ENCODE data around the gene TTLL4.
"Not testable (repeated sequence)": the region's sequence is repeated elsewhere in the genome, so short reads cannot be mapped to it uniquely, and the experiment has no call there.

TTLL4 gene

DNA sequence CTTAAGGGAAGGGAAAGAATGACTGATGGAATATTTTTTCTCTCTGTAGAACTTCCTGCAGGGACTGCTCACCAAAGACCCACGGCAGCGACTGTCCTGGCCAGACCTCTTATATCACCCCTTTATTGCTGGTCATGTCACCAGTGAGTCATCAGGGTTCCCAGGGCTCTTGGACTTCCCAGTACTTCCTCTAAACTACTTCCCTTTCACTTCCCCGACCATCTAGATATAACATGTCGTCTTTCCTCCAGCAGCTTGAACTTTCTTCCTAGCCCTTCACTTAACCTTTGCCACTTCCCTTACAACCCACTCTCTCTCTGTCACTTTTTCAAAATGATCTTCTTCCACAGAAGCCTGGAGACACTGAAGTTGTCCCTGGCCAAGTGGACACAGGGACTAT, 31.5 kb upstream of the TTLL4 start:
- no peak overlapping the region for H3K4me3 ChIP-seq
- H3K36me3 ChIP-seq (ENCODE audit: insufficient read depth, low read length): no peaks in the 10 kb centered on the region
- H3K9ac ChIP-seq (ENCODE audit: insufficient read length): no peak overlapping the region
- no peak for TF ChIP-seq POLR2AphosphoS5 (IDR thresholded peaks at IDR 0.05; ENCODE audit: borderline replicate concordance, low read depth, low read length)
- no peak for TF ChIP-seq FOXP2 (optimal IDR thresholded peaks at IDR 0.05; ENCODE audit: control extremely low read depth, extremely low read length, insufficient read depth)
- TF ChIP-seq EZH2 (IDR thresholded peaks at IDR 0.05): no peak
- no peaks in the 10 kb centered on the region for H3K9me3 ChIP-seq (ENCODE audit: low read depth, low read length)
- DNase-seq (ENCODE audit: low read depth, low spot score): no peak
- no peak overlapping the region for H3K27ac ChIP-seq

DNA sequence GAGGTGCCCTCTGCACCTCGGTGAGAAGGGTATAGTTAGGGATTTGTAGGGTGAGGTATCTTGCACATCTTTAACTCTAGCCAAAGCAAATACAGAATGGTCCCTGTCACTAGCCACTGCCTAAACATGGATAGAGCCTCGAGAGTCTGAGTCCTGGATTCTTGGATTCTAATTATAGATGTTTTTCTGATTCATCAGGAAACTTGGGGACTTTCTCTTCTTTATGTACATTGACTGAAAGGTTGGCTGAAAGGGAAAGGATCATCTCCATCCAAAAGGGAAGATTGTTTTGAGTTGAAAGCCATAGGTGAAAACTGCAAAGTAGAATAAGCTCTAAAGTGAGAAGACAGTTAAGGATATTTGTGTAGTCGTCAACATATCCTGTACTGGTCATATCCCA, 30.6 kb upstream of the TTLL4 start:
- Histone ChIP-seq H3K36me3 (ENCODE audit: insufficient read depth, low read length) (no peaks in the 10 kb centered on the region), H3K4me3 (no peak overlapping the region), H3K9ac (ENCODE audit: insufficient read length) (no peak overlapping the region), H3K27ac (no peak overlapping the region), H3K9me3 (ENCODE audit: low read depth, low read length) (no peaks in the 10 kb centered on the region)
- DNase-seq (ENCODE audit: low read depth, low spot score): no peak
- no peak for TF ChIP-seq FOXP2 (optimal IDR thresholded peaks at IDR 0.05; ENCODE audit: control extremely low read depth, extremely low read length, insufficient read depth)
- no peak for TF ChIP-seq EZH2 (IDR thresholded peaks at IDR 0.05)
- no peak for TF ChIP-seq POLR2AphosphoS5 (IDR thresholded peaks at IDR 0.05; ENCODE audit: borderline replicate concordance, low read depth, low read length)

DNA sequence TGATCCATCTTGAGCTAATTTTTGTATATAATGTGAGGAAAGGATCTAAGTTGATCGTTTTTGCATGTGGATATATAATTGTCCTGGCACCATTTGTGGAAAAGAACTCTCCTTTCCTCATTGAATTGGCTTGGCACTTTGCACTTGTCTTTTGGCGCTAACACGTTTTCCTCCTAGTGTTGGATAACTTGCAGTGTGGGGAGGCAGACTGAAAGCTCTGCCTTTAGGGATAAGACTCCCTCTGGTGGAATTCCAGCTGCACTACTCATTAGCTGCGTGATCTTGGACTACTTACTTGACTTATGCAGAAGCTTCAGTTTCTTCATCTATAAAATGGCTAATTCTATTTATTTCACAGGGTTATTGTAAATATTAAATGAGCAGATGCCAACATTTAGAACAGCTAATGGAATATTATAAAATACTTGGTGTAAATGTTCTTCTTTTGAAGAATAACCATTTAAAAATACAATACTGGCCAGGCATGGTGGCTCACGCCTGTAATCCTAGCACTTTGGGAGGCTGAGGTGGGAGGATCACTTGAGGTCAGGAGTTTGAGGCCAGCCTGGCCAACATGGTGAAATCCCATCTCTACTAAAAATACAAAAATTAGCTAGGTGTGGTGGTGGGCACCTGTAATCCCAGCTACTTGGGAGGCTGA, 23.1 kb upstream of the TTLL4 start:
- H3K9ac ChIP-seq (ENCODE audit: insufficient read length); H3K4me3 ChIP-seq; H3K9me3 ChIP-seq (ENCODE audit: low read depth, low read length); H3K27ac ChIP-seq; H3K36me3 ChIP-seq (ENCODE audit: insufficient read depth, low read length): not testable (repeated sequence)
- peak; percentile 63 for DNase-seq (ENCODE audit: low read depth, low spot score)

GRCh38 chr2:218691234-218691633, 19.4 kb upstream of the TTLL4 start:
- TF ChIP-seq POLR2AphosphoS5 (IDR thresholded peaks at IDR 0.05; ENCODE audit: borderline replicate concordance, low read depth, low read length): no peak
- TF ChIP-seq FOXP2 (optimal IDR thresholded peaks at IDR 0.05; ENCODE audit: control extremely low read depth, extremely low read length, insufficient read depth): no peak
- no peak for TF ChIP-seq EZH2 (IDR thresholded peaks at IDR 0.05)
- Histone ChIP-seq H3K4me3 (no peak overlapping the region), H3K27ac (no peak overlapping the region), H3K9ac (ENCODE audit: insufficient read length) (no peak overlapping the region), H3K9me3 (ENCODE audit: low read depth, low read length) (no peaks in the 10 kb centered on the region), H3K36me3 (ENCODE audit: insufficient read depth, low read length) (no peaks in the 10 kb centered on the region)
- no peak for DNase-seq (ENCODE audit: low read depth, low spot score)

- no peaks in the 10 kb centered on the region for H3K9me3 ChIP-seq (ENCODE audit: low read depth, low read length)
Measured at GRCh38 chr2:218694405-218695145, 16.1 kb upstream of the TTLL4 start.

GRCh38 chr2:218698885-218699284, 11.8 kb upstream of the TTLL4 start:
- TF ChIP-seq FOXP2 (optimal IDR thresholded peaks at IDR 0.05; ENCODE audit: control extremely low read depth, extremely low read length, insufficient read depth) (no peak), EZH2 (IDR thresholded peaks at IDR 0.05) (no peak)
- H3K36me3 ChIP-seq (ENCODE audit: insufficient read depth, low read length): no peaks in the 10 kb centered on the region; the same call in 1 of the 2 replicates
- no peaks in the 10 kb centered on the region for H3K9me3 ChIP-seq (ENCODE audit: low read depth, low read length)
- H3K27ac ChIP-seq: no peak overlapping the region
- no peak overlapping the region for H3K4me3 ChIP-seq
- no peak for DNase-seq (ENCODE audit: low read depth, low spot score)
- H3K9ac ChIP-seq (ENCODE audit: insufficient read length): no peak overlapping the region

More at GRCh38 chr2:218694405-218695145, 16.1 kb upstream of the TTLL4 start:
- no peak for DNase-seq (ENCODE audit: low read depth, low spot score)
- no peak for TF ChIP-seq FOXP2 (optimal IDR thresholded peaks at IDR 0.05; ENCODE audit: control extremely low read depth, extremely low read length, insufficient read depth)
- no peak for TF ChIP-seq EZH2 (IDR thresholded peaks at IDR 0.05)
- TF ChIP-seq POLR2AphosphoS5 (IDR thresholded peaks at IDR 0.05; ENCODE audit: borderline replicate concordance, low read depth, low read length): no peak
- Histone ChIP-seq H3K36me3 (ENCODE audit: insufficient read depth, low read length) (no peaks in the 10 kb centered on the region; the same call in 1 of the 2 replicates), H3K9ac (ENCODE audit: insufficient read length) (no peak overlapping the region), H3K27ac (no peak overlapping the region), H3K4me3 (no peak overlapping the region)

GRCh38 chr2:218701806-218702205, 8.8 kb upstream of the TTLL4 start:
- no peaks in the 10 kb centered on the region for H3K9me3 ChIP-seq (ENCODE audit: low read depth, low read length)
- TF ChIP-seq POLR2AphosphoS5 (IDR thresholded peaks at IDR 0.05; ENCODE audit: borderline replicate concordance, low read depth, low read length): no peak
- TF ChIP-seq EZH2 (IDR thresholded peaks at IDR 0.05): no peak
- no peak for TF ChIP-seq FOXP2 (optimal IDR thresholded peaks at IDR 0.05; ENCODE audit: control extremely low read depth, extremely low read length, insufficient read depth)

GRCh38 chr2:218703341-218703740, 7.3 kb upstream of the TTLL4 start:
- Histone ChIP-seq H3K4me3 (no peak overlapping the region), H3K27ac (no peak overlapping the region), H3K9me3 (ENCODE audit: low read depth, low read length) (no peaks in the 10 kb centered on the region), H3K36me3 (ENCODE audit: insufficient read depth, low read length) (no peaks in the 10 kb centered on the region; the same call in 1 of the 2 replicates), H3K9ac (ENCODE audit: insufficient read length) (no peak overlapping the region)
- DNase-seq (ENCODE audit: low read depth, low spot score): no peak
- TF ChIP-seq FOXP2 (optimal IDR thresholded peaks at IDR 0.05; ENCODE audit: control extremely low read depth, extremely low read length, insufficient read depth): no peak
- no peak for TF ChIP-seq POLR2AphosphoS5 (IDR thresholded peaks at IDR 0.05; ENCODE audit: borderline replicate concordance, low read depth, low read length)
- TF ChIP-seq EZH2 (IDR thresholded peaks at IDR 0.05): no peak

More at GRCh38 chr2:218701806-218702205, 8.8 kb upstream of the TTLL4 start:
- no peak overlapping the region for H3K27ac ChIP-seq
- H3K9ac ChIP-seq (ENCODE audit: insufficient read length): no peak overlapping the region
- no peaks in the 10 kb centered on the region; the same call in 1 of the 2 replicates for H3K36me3 ChIP-seq (ENCODE audit: insufficient read depth, low read length)
- H3K4me3 ChIP-seq: no peak overlapping the region
- no peak for DNase-seq (ENCODE audit: low read depth, low spot score)

Measured in SK-N-MC (cell line).